Spleen (tissue), 7 donors: ENCODE results near the gene SLC26A1.

Experiments used
- POLR2A ChIP-seq, 3 donors: fragments of 450-650 bp; IDR thresholded peaks; one replicate each; pipeline ENCODE4 v1.5.1; 2017; ENCODE audit warnings: antibody characterized with exemption in 3 of 3, mild to moderate bottlenecking in 1 of 3
- POLR2AphosphoS5 ChIP-seq, 3 donors: sonication (generic); formaldehyde crosslinking; IDR thresholded peaks; one replicate each; pipeline ENCODE4 v1.5.1; 2017; ENCODE audit warnings: antibody characterized with exemption in 3 of 3
- TF ChIP-seq, protein P1 (sequence below), 11 experiments: fragments of 200-600 bp in 7 of 11; fragments of 450-650 bp in 4 of 11; sonication (generic) in 4 of 11; IDR thresholded peaks in 8 of 11; conservative IDR thresholded peaks in 3 of 11; 1 replicate in 7 of 11; 2 replicates in 4 of 11; pipeline versions ENCODE4 v1.4.0 to v1.8.0; 2016 to 2021; ENCODE audit warnings: antibody characterized with exemption in 11 of 11, inconsistent platforms in 4 of 11, mild to moderate bottlenecking in 1 of 11
- donor health status: DM: no; HTN: no; CAD: no; lungs with moderate emphysema.
- donor health status: DM: no; HTN: no; CAD: no.
- donor health status: DM: no; HTN: no; CAD: no.

DNA sequence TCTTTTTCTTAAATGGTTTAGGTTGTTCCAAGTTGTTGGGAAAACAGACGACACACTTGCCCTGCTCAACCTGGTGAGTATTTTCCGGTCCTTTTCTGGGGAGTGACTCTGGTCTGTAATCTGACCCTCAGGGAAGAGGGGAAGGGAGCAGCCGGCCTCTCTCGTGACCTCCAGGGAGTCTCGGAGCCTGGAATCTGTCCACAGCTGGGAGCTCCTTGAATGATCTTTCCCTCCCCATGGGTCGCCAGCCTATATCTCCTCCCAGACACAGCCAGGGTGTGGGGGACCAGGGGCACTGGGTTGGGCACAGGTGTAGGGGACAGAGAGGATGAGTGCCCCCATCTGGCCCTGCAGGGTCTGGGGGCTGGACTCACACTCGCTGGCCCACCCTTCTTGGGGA, 42.0 kb downstream of the SLC26A1 start:
- TF ChIP-seq, protein P1, sequence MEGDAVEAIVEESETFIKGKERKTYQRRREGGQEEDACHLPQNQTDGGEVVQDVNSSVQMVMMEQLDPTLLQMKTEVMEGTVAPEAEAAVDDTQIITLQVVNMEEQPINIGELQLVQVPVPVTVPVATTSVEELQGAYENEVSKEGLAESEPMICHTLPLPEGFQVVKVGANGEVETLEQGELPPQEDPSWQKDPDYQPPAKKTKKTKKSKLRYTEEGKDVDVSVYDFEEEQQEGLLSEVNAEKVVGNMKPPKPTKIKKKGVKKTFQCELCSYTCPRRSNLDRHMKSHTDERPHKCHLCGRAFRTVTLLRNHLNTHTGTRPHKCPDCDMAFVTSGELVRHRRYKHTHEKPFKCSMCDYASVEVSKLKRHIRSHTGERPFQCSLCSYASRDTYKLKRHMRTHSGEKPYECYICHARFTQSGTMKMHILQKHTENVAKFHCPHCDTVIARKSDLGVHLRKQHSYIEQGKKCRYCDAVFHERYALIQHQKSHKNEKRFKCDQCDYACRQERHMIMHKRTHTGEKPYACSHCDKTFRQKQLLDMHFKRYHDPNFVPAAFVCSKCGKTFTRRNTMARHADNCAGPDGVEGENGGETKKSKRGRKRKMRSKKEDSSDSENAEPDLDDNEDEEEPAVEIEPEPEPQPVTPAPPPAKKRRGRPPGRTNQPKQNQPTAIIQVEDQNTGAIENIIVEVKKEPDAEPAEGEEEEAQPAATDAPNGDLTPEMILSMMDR (IDR thresholded peaks at IDR 0.05 in 8 of 11, conservative IDR thresholded peaks at IDR 0.05 in 3 of 11) = no peak
- TF ChIP-seq POLR2A (IDR thresholded peaks at IDR 0.05) = no peak
- peak in 1 of 3 donors; percentile 2 for TF ChIP-seq POLR2AphosphoS5 (IDR thresholded peaks at IDR 0.05)
